GM23338 (cell line): Measurements from ENCODE around the gene PCDHB6. TPM values are rescaled to one million over a fixed set of nuclear protein-coding genes. Genes with fewer than 3 reads are reported as not detected.
"Not testable (repeated sequence)": the region's sequence is repeated elsewhere in the genome, so short reads cannot be mapped to it uniquely, and the experiment has no call there.

ENCODE experiments used
- ATAC-seq: fragments of 200-7000 bp; cut with Tn5 transposase; 3 replicates; pipeline ENCODE4 v1.9.1; 2020
- DNase-seq: peaks from one replicate; pipeline ENCODE4 v3.0.0-alpha.2; 2015; ENCODE audit warnings: low spot score
- H2AFZ ChIP-seq: fragments of 200-600 bp; sonication (generic); 2 replicates; pipeline ENCODE4 v1.8.0; 2016; ENCODE audit warnings: antibody characterized with exemption, mild to moderate bottlenecking, moderate library complexity
- H3F3A ChIP-seq: fragments of 200-600 bp; sonication (generic); replicated peaks from 2 replicates; pipeline ENCODE4 v1.8.0; 2017; ENCODE audit warnings: antibody characterized with exemption, mixed run types, low read depth
- H3K27ac ChIP-seq: fragments of 200-600 bp; sonication (generic); 2 replicates; pipeline ENCODE4 v1.6.1; 2016; ENCODE audit warnings: low read depth
- H3K27me3 ChIP-seq: fragments of 200-600 bp; sonication (generic); 2 replicates; pipeline ENCODE4 v1.8.0; 2016; ENCODE audit warnings: mild to moderate bottlenecking, mixed run types, moderate library complexity; ENCODE audit not compliant: insufficient read depth
- H3K36me3 ChIP-seq: fragments of 200-600 bp; sonication (generic); 2 replicates; pipeline ENCODE4 v1.8.0; 2016; ENCODE audit warnings: mild to moderate bottlenecking; ENCODE audit not compliant: insufficient read depth
- H3K4me1 ChIP-seq: fragments of 200-600 bp; sonication (generic); 2 replicates; pipeline ENCODE4 v1.8.0; 2016; ENCODE audit warnings: mild to moderate bottlenecking, moderate library complexity; ENCODE audit not compliant: insufficient read depth
- H3K4me2 ChIP-seq: fragments of 200-600 bp; sonication (generic); 2 replicates; pipeline ENCODE4 v1.7.1; 2017; ENCODE audit warnings: mixed run types
- H3K4me3 ChIP-seq: fragments of 200-600 bp; sonication (generic); 2 replicates; pipeline ENCODE4 v1.6.1; 2016; ENCODE audit warnings: mixed run types
- H3K79me2 ChIP-seq: fragments of 200-600 bp; sonication (generic); replicated peaks from 2 replicates; pipeline ENCODE4 v1.8.0; 2017; ENCODE audit warnings: mild to moderate bottlenecking; ENCODE audit not compliant: insufficient read depth
- H3K9me2 ChIP-seq: fragments of 200-600 bp; sonication (generic); 2 replicates; pipeline ENCODE4 v1.8.0; 2017; ENCODE audit not compliant: insufficient read depth
- H4K20me1 ChIP-seq: fragments of 200-600 bp; sonication (generic); replicated peaks from 2 replicates; pipeline ENCODE4 v1.8.0; 2017; ENCODE audit warnings: mild to moderate bottlenecking; ENCODE audit not compliant: insufficient read depth
- H3K27ac Mint-ChIP-seq: 2 replicates; pipeline ENCODE4 v1.8.0; 2020; ENCODE audit warnings: inconsistent platforms, mild to moderate bottlenecking, moderate library complexity, mixed read lengths
- H3K27me3 Mint-ChIP-seq: 3 replicates; pipeline ENCODE4 v1.8.0; 2022; ENCODE audit warnings: low read depth, mild to moderate bottlenecking, moderate library complexity, mixed read lengths, inconsistent platforms; ENCODE audit not compliant: insufficient read depth, poor library complexity
- H3K36me3 Mint-ChIP-seq: 3 replicates; pipeline ENCODE4 v1.8.0; 2021; ENCODE audit warnings: low read depth, mild to moderate bottlenecking, inconsistent platforms, moderate library complexity, mixed read lengths
- H3K4me1 Mint-ChIP-seq: 3 replicates; pipeline ENCODE4 v1.8.0; 2020; ENCODE audit warnings: mild to moderate bottlenecking, inconsistent platforms, mixed read lengths
- H3K4me3 Mint-ChIP-seq: 3 replicates; pipeline ENCODE4 v1.8.0; 2021; ENCODE audit warnings: moderate library complexity, mild to moderate bottlenecking, inconsistent platforms, mixed read lengths
- H3K9me3 Mint-ChIP-seq: 3 replicates; pipeline ENCODE4 v1.8.0; 2020; ENCODE audit warnings: moderate library complexity, mild to moderate bottlenecking, inconsistent platforms, mixed read lengths
- CTCF ChIP-seq, 2 experiments: fragments of 200-600 bp in 1 of 2; sonication (generic) in 1 of 2; conservative IDR thresholded peaks; 2 replicates each; pipeline versions ENCODE4 v1.5.1 to v1.6.1; 2016 to 2017; ENCODE audit warnings: antibody characterized with exemption in 2 of 2, low read depth in 2 of 2, mild to moderate bottlenecking in 2 of 2, moderate library complexity in 1 of 2
- ZNF462 ChIP-seq: fragments of 250-450 bp; sonication (Bioruptor Pico); IDR thresholded peaks from 2 replicates; pipeline ENCODE4 v1.5.0; 2020; ENCODE audit warnings: mild to moderate bottlenecking, moderate library complexity
- polyA plus RNA-seq: library from polyadenylated mRNA; unstranded; fragments of >200 nt; fragmentation: Nextera tagmentation; extraction: Ambion mirVana; gene quantifications from 2 replicates; pipeline ENCODE4 v1.2.1, GENCODE V29; 2016
- total RNA-seq: library from RNA; depleted of rRNA; stranded (reverse); fragments of >200 nt; shearing (Covaris generic); gene quantifications from 2 replicates; pipeline ENCODE4 v1.2.3, GENCODE V29; 2014

PCDHB6 gene
- total and polyA plus RNA-seq, 2 experiments from 2014 or later, result 0.11 to 0.52 TPM

GRCh38 chr5:141192110-141192725, 42.4 kb downstream of the PCDHB6 start, which contains the start of gene PCDHB10:
Gene PCDHB10, plus strand, starts transcription at chr5:141192353. Its CDS starts 200 bp downstream, at chr5:141192553.
- peak within 1 kb of the TSS; percentile 69 for H3K4me2 ChIP-seq
- Mint-ChIP-seq H3K27me3 (peaks cover 4% of the 10 kb centered on the region), H3K9me3 (peaks cover 31% of the 10 kb centered on the region), H3K4me3 (peak within 1 kb of the TSS; percentile 61), H3K4me1 (peaks cover 5% of the 10 kb centered on the region; the same call in 1 of the 3 replicates), H3K36me3 (peaks cover 20% of the 10 kb centered on the region), H3K27ac (no peak within 1 kb of the TSS)
- H3K4me3 ChIP-seq, result peak within 1 kb of the TSS; percentile 39; the same call in 1 of the 2 replicates
- H3K27me3 ChIP-seq, result no peaks in the 10 kb centered on the region
- peak; percentile 93 to 99 for TF ChIP-seq CTCF (conservative IDR thresholded peaks at IDR 0.05; ENCODE audit: low read depth in 2 of 2)
- TF ChIP-seq ZNF462, result no peak
- no peaks in the 10 kb centered on the region for H3K9me2 ChIP-seq
- H3K36me3 ChIP-seq, result no peaks in the 10 kb centered on the region; the same call in 1 of the 2 replicates
- no peak within 1 kb of the TSS for H3K27ac ChIP-seq
- H3F3A ChIP-seq, result no peaks in the 10 kb centered on the region
- ATAC-seq (peak; percentile 94), DNase-seq (peak; percentile 90)
- H4K20me1 ChIP-seq, result no peaks in the 10 kb centered on the region
- H2AFZ ChIP-seq, result peak within 1 kb of the TSS; percentile 75
- no peaks in the 10 kb centered on the region for H3K79me2 ChIP-seq
- H3K4me1 ChIP-seq, result no peaks in the 10 kb centered on the region

GRCh38 chr5:141194332-141194731, 44.5 kb downstream of the PCDHB6 start:
- not testable (repeated sequence) for H3K27me3 Mint-ChIP-seq, H3F3A ChIP-seq, H3K4me3 ChIP-seq, H3K4me2 ChIP-seq, H3K79me2 ChIP-seq, H3K9me2 ChIP-seq, H2AFZ ChIP-seq, H3K27ac ChIP-seq, H3K27ac Mint-ChIP-seq, H3K4me1 Mint-ChIP-seq, H3K27me3 ChIP-seq, H3K4me1 ChIP-seq, H4K20me1 ChIP-seq, DNase-seq, H3K4me3 Mint-ChIP-seq, H3K36me3 ChIP-seq, ATAC-seq
- H3K9me3 Mint-ChIP-seq, result peaks cover 28% of the 10 kb centered on the region
- peaks cover 16% of the 10 kb centered on the region for H3K36me3 Mint-ChIP-seq
